Kasumi-1 (cell line): ENCODE measurements around the gene KMT2E.

ENCODE experiments used
- DNase-seq, 2 experiments: peaks; one replicate each; lab custom pipeline; 2025; lab: John Stamatoyannopoulos, UW

KMT2E gene

GRCh38 chr7:105079348-105079747, 65.3 kb downstream of the KMT2E start:
- DNase-seq: no peak

DNA sequence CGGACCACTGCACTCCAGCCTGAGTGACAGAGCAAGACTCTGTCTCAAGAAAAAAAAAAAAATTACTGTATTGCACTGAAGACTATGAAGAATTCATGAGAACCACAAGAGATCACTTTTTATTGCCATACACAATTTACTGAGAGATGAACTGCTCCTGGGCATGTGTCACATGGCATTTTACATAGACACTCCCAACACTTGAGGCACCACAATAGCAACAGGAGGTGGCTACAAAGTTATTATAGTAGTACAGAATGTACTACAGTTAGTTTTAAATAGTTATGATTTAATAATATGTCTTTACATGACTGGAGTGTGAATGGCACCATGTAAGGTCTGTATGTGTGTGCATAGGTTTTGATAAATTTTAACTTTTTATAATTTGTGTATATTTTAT, 70.6 kb downstream of the KMT2E start:
- DNase-seq: no peak

GRCh38 chr7:105086850-105087249, 72.8 kb downstream of the KMT2E start:
- no peak for DNase-seq

- no peak for DNase-seq
Observed at GRCh38 chr7:105087981-105088380, 74.0 kb downstream of the KMT2E start.

- DNase-seq: no peak
Observed at GRCh38 chr7:105088456-105088855, 74.5 kb downstream of the KMT2E start.

GRCh38 chr7:105094966-105095365, 81.0 kb downstream of the KMT2E start:
- DNase-seq: no peak

DNA sequence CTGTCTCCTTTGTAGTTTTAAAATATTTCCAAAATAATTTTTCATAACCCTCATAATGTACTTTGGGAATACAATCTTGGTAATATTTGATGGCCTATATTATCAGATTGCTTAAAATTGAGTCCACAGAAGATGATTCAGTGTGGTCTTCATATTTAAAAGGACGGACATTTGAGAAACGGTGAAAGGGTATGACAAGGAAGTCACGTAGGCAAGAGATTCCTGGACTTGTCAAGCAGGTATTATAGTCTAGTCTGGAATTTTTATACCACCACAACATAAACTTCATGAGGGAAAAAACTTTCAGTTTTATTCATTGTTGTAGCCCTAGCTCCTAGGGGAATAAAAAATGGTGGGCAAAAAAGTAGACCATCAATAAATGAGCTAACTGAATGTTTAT, 82.3 kb downstream of the KMT2E start:
- DNase-seq: no peak

DNA sequence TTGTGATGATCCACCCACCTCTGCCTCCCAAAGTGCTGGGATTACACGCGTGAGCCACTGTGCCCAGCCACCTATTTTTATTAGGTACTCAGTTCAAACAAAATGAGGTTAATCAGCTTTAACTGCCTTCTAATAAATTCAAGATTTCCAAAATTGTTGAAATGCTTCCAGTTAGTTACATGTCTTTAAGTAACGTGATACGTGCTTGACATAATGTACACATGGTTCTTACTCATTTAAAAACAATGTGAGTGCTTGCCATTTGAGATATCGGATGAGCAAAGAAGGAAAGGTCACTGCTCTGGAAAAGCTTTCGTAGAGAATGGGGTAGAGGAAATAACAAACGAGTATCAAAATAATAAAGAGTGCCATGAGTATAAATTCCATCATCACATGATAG, 83.6 kb downstream of the KMT2E start:
- no peak for DNase-seq

DNA sequence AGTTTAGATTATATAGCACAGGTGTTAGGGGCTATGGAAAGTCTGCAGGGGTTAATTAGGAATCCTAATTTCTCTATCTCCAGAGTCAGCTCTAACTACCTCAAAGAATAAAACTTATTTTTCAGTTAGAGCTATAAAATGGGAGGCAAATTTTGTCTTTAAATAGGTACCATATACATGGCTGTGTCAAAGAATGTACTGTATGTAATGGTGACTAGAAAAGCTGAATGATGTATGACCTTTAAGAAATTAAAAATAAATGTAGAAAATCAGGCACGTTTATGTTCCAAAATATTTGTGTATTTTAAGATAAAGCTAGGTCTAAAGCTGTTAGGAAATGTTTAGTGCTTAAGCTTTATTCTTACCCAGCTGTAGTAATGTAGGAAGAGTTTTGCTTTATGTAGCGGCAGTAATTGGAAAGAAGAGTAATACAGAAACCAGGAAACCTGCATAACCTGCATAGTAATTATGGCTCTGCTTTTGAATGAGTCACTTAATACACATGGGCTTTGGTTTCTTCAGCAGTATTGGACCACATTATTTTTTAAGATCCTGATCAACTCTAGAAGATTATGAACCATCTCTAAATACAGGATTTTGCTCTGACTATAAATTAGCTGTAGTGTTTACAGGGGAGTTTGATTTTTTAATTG, 85.0 kb downstream of the KMT2E start:
- DNase-seq: no peak

- no peak for DNase-seq
Observed at GRCh38 chr7:105101864-105102263, 87.9 kb downstream of the KMT2E start.

DNA sequence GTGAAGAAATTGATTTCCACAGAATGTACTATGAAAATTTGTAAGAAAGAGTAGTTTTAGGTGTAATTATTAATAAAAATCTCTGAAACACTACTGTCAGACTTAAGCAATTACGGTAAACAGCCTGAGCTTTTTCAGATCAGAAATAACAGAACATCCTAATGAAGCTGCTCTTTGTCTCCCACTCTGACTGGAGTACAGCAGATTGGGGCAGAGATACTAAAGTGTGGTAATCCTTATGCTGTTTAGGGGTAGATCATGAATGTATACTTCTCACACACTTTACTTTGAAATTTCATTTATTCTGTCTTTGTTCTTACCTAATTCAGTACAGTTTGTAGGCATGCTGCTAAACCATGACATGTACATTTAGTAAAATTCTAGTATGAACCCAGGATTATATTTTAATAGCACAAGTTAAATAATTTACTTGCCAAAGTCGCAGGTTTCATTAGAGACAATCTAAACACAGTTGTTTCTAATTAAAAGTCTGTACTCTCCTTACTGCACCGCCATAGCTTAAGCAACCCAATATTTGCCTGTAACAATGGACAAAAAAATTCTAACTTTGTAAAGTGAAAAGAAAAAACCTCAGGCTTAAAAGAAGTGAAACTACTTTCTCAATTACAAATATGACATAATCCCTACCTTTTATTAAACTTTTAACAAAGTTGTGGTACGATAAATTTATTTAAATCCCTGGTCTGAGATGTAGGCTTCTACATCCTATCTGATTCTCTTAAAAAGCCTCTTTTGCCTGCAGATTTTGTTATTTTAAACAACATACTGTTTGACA, 88.8 kb downstream of the KMT2E start:
- DNase-seq: no peak

GRCh38 chr7:105105579-105105978, 91.6 kb downstream of the KMT2E start:
- DNase-seq: no peak

DNA sequence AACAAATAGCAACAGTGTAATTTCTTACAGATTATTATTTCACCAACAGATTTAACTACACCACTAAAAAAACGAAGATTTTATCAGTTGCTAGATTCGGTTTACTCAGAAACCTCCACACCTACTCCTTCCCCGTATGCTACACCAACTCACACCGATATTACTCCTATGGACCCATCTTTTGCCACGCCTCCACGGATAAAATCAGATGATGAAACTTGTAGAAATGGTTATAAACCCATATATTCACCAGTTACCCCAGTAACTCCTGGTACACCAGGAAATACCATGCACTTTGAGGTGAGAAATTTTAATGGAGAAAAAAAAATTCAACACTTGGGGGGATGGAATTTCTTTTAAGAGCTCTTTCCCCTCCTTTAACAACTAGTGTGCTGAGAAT, 92.5 kb downstream of the KMT2E start:
- no peak for DNase-seq

DNA sequence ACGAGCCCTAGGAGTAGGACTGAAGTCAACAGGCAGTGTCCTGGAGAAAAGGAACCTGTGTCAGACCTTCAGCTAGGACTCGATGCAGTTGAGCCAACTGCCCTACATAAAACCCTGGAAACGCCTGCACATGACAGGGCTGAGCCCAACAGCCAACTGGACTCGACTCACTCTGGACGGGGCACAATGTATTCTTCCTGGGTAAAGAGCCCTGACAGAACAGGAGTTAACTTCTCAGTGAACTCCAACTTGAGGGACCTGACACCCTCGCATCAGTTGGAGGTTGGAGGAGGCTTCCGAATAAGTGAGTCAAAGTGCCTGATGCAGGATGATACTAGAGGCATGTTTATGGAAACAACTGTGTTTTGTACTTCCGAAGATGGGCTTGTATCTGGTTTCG, 93.5 kb downstream of the KMT2E start:
- DNase-seq: no peak

- DNase-seq: no peak
Observed at GRCh38 chr7:105112440-105113418, 98.7 kb downstream of the KMT2E start.

DNA sequence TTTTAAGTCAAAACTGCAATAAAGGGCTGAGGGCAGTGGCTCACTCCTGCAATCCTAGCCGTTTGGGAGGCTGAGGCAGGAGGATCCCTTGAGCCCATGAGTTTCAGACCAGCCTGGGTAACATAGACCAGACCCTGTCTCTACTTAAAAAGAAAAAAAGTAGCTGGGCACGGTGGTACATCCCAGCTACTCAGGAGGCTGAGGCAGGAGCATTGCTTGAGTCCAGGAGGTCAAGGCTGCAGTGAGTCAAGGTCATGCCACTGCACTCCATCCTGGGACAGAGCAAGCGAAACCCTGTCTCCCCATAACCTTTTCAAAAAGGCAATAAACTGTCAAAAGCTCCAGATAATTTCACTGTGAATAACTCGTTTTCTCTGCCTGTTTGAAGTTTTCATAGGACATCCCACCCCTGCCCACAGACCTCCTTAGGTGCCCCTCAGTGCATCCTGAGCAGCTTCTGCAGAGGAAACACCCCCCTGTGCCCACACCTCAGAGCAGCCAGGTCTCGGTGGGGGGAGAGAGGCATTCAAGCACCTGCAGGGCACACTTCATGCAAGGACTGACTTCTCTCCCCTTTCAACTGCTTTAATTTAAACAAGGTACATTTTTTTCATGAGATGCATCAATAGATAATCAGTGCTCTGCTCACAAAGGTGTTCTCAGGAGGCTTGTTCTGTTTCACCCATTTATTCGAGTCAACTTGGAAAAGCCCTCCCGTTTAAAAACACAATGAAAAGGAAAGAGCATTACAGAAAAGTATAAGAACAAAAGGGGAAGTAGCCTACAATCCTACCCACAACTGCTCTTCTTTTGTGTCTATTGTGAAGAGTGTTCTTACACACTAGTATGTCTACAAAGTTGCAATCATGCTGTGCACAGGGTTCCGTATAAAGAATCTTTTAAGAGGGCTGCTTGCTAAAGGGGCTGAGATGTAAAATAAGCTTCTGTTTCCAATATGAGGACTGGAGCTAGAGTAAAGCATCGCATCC, 104.9 kb downstream of the KMT2E start:
- peak; percentile 75 to 86 for DNase-seq

DNA sequence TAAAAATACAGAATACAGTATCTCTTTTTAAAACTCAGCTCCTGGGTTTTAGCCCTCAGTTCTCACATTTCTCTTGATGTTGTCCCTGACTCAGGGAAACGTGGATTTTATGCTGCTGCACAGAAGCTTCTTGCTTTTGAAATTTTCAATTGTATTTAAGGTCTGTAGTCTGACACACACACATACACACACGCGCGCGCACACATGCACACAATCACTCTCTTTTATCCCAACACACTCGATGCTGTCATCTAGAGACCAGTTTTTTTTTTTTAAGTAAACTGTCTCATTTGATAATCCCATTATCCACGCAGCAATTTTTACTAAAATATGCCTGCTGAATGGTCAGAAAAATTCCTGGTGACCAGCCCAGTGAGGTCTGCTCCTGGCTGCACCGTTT, 108.6 kb downstream of the KMT2E start:
- DNase-seq: no peak

DNA sequence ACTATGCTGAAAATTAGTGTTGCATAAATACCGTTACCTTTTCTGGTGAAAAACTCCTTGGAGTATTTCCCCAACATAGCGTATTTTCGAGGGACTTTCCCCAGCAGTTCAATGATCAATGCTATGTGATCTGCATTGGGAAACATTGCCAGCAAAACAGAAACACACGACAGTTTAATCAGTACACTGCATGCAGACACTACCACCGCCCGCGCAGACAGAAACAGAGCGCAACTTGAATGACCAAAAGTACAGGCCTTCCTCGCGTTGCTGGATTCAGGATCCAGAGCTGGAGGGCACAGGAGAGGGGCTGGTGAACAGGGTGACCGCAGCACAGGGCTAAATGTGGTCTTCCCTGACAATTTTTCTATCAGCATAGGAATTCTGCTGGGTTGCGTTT, 111.7 kb downstream of the KMT2E start:
- no peak for DNase-seq

- no peak for DNase-seq
Observed at GRCh38 chr7:105126436-105126975, 112.5 kb downstream of the KMT2E start.

DNA sequence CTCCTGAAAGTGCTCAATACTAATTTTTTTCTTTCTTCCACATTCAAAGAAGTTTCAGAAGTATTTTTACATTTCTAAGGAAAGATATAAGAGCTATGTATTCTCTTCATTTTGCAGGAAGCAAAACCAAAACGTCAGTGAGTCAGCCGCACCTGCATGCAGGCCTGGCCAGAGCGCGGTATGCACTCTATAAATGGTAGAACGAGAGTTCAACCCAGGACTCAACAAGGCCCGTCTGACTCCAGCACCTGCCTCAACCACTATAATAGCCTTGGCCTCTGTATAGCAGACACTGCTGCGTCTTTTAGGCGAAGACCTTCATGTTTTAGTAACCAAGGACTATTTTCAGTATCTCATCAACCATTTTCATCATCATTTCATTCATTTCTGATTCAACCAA, 113.2 kb downstream of the KMT2E start:
- DNase-seq: no peak

- no peak for DNase-seq
Observed at GRCh38 chr7:105130048-105130447, 116.0 kb downstream of the KMT2E start.
